Measurements from ENCODE around the gene ADORA2A. TPM values are rescaled to one million over a fixed set of nuclear protein-coding genes. Genes with fewer than 3 reads are reported as not detected.

ADORA2A gene
- total RNA-seq, 1 experiment from 2014 or later = 7.6 TPM

DNA sequence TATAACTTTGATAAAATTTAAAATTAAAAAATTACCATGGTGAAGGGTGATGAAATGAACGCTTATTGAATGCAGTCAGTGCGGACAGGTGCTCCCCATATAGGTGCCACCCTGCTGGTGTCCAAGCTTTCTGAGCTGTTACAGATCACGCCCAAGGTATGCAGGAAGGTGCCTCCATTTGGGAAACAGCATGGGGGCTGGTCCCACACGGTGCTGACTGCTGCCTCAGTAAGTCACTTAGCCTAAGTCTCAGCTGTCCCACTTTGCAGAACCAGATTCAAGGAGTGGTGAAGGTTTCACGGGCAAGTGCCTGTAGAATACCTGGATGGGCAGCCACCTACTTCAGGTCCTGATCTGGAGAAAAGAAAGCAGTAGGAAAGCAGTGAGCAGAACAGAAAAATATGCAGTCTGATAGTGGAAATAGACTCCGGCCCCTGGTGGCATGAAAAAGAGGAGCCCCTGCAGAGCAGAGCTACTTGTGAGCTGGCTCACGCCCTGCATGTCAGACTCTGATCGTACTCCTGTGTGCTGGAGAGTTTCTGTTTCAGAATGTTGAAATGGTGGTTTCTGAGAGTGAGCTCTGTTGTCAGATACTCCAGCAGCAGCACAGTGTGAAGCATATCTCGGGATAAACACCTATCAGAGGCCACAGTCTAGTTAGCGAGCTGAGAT lies 33.2 kb downstream of the ADORA2A start (continued):
- TF ChIP-seq, protein P1, sequence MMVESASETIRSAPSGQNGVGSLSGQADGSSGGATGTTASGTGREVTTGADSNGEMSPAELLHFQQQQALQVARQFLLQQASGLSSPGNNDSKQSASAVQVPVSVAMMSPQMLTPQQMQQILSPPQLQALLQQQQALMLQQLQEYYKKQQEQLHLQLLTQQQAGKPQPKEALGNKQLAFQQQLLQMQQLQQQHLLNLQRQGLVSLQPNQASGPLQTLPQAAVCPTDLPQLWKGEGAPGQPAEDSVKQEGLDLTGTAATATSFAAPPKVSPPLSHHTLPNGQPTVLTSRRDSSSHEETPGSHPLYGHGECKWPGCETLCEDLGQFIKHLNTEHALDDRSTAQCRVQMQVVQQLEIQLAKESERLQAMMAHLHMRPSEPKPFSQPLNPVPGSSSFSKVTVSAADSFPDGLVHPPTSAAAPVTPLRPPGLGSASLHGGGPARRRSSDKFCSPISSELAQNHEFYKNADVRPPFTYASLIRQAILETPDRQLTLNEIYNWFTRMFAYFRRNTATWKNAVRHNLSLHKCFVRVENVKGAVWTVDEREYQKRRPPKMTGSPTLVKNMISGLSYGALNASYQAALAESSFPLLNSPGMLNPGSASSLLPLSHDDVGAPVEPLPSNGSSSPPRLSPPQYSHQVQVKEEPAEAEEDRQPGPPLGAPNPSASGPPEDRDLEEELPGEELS (CRISPR knock-in tag; IDR thresholded peaks at IDR 0.05) = no peak
- TF ChIP-seq, protein P2, sequence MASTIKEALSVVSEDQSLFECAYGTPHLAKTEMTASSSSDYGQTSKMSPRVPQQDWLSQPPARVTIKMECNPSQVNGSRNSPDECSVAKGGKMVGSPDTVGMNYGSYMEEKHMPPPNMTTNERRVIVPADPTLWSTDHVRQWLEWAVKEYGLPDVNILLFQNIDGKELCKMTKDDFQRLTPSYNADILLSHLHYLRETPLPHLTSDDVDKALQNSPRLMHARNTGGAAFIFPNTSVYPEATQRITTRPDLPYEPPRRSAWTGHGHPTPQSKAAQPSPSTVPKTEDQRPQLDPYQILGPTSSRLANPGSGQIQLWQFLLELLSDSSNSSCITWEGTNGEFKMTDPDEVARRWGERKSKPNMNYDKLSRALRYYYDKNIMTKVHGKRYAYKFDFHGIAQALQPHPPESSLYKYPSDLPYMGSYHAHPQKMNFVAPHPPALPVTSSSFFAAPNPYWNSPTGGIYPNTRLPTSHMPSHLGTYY (CRISPR knock-in tag; IDR thresholded peaks at IDR 0.05) = no peak
- TF ChIP-seq, protein P3, sequence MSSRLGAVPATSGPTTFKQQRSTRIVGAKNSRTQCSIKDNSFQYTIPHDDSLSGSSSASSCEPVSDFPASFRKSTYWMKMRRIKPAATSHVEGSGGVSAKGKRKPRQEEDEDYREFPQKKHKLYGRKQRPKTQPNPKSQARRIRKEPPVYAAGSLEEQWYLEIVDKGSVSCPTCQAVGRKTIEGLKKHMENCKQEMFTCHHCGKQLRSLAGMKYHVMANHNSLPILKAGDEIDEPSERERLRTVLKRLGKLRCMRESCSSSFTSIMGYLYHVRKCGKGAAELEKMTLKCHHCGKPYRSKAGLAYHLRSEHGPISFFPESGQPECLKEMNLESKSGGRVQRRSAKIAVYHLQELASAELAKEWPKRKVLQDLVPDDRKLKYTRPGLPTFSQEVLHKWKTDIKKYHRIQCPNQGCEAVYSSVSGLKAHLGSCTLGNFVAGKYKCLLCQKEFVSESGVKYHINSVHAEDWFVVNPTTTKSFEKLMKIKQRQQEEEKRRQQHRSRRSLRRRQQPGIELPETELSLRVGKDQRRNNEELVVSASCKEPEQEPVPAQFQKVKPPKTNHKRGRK (CRISPR knock-in tag; IDR thresholded peaks at IDR 0.05; ENCODE audit: borderline replicate concordance) = no peak
- no peak for TF ChIP-seq SMAD4 (CRISPR knock-in tag; IDR thresholded peaks at IDR 0.05)
- TF ChIP-seq GABPB1 (CRISPR knock-in tag; IDR thresholded peaks at IDR 0.05) = no peak
- TF ChIP-seq, protein P4, sequence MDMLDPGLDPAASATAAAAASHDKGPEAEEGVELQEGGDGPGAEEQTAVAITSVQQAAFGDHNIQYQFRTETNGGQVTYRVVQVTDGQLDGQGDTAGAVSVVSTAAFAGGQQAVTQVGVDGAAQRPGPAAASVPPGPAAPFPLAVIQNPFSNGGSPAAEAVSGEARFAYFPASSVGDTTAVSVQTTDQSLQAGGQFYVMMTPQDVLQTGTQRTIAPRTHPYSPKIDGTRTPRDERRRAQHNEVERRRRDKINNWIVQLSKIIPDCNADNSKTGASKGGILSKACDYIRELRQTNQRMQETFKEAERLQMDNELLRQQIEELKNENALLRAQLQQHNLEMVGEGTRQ (CRISPR knock-in tag; IDR thresholded peaks at IDR 0.05) = no peak

DNA sequence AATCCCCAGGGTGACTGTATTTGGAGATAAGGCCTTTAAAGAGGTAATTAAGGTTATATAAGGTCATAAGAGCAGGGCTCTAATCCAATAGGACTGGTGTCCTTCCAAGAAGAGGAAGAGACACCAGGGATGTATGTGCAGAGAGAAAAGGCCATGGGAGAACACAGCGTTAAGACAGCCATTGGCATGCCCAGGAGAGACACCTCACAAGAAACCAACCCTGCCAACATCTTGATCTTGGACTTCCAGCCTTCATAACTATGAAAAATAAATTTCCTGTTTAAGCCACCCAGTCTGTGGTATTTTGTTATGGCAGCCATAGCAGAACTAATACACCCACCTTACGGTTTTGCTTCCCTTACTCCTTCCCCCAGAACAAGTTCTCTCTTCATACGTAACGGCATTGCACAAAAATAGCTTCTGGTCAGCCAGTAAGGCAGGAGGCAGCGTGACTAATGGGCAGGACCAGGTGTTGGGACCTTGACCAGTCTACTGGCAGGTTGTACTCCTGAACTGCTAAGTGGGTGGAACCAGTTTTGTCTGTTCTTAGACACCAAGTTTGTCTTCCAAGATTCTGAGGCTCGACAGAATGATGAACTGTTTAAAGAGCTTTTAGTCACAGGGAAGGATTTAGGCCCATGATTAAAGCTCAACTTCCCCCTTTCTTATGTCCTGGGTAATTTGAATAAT lies 35.8 kb downstream of the ADORA2A start:
- Mint-ChIP-seq H3K4me1 (peaks cover 22% of the 10 kb centered on the region), H3K27me3 (ENCODE audit: low read depth) (no peaks in the 10 kb centered on the region), H3K9me3 (no peaks in the 10 kb centered on the region), H3K27ac (no peak overlapping the region), H3K4me3 (no peak overlapping the region), H3K36me3 (no peaks in the 10 kb centered on the region)
- POLR2A ChIA-PET = no interaction called here
- CTCF ChIA-PET = interaction anchor here (1.2 kb wide), 1 partner anchor 42 kb away, joined by 3 read pairs; no protein-coding TSS in a partner anchor
- no peak for DNase-seq (ENCODE audit: low spot score)
- no peak for ATAC-seq
- TF ChIP-seq, protein P5, sequence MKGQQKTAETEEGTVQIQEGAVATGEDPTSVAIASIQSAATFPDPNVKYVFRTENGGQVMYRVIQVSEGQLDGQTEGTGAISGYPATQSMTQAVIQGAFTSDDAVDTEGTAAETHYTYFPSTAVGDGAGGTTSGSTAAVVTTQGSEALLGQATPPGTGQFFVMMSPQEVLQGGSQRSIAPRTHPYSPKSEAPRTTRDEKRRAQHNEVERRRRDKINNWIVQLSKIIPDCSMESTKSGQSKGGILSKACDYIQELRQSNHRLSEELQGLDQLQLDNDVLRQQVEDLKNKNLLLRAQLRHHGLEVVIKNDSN (CRISPR knock-in tag; IDR thresholded peaks at IDR 0.05) = no peak
- TF ChIP-seq NR2C2 (CRISPR knock-in tag; IDR thresholded peaks at IDR 0.05) (no peak), RELA (CRISPR knock-in tag; IDR thresholded peaks at IDR 0.05; ENCODE audit: borderline replicate concordance) (no peak), ZNF416 (CRISPR knock-in tag; IDR thresholded peaks at IDR 0.05) (no peak), ATF1 (CRISPR knock-in tag; IDR thresholded peaks at IDR 0.05) (no peak)
- TF ChIP-seq, protein P6, sequence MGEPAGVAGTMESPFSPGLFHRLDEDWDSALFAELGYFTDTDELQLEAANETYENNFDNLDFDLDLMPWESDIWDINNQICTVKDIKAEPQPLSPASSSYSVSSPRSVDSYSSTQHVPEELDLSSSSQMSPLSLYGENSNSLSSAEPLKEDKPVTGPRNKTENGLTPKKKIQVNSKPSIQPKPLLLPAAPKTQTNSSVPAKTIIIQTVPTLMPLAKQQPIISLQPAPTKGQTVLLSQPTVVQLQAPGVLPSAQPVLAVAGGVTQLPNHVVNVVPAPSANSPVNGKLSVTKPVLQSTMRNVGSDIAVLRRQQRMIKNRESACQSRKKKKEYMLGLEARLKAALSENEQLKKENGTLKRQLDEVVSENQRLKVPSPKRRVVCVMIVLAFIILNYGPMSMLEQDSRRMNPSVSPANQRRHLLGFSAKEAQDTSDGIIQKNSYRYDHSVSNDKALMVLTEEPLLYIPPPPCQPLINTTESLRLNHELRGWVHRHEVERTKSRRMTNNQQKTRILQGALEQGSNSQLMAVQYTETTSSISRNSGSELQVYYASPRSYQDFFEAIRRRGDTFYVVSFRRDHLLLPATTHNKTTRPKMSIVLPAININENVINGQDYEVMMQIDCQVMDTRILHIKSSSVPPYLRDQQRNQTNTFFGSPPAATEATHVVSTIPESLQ (CRISPR knock-in tag; IDR thresholded peaks at IDR 0.05) = no peak
- TF ChIP-seq, protein P7, sequence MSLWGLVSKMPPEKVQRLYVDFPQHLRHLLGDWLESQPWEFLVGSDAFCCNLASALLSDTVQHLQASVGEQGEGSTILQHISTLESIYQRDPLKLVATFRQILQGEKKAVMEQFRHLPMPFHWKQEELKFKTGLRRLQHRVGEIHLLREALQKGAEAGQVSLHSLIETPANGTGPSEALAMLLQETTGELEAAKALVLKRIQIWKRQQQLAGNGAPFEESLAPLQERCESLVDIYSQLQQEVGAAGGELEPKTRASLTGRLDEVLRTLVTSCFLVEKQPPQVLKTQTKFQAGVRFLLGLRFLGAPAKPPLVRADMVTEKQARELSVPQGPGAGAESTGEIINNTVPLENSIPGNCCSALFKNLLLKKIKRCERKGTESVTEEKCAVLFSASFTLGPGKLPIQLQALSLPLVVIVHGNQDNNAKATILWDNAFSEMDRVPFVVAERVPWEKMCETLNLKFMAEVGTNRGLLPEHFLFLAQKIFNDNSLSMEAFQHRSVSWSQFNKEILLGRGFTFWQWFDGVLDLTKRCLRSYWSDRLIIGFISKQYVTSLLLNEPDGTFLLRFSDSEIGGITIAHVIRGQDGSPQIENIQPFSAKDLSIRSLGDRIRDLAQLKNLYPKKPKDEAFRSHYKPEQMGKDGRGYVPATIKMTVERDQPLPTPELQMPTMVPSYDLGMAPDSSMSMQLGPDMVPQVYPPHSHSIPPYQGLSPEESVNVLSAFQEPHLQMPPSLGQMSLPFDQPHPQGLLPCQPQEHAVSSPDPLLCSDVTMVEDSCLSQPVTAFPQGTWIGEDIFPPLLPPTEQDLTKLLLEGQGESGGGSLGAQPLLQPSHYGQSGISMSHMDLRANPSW (CRISPR knock-in tag; conservative IDR thresholded peaks at IDR 0.05; ENCODE audit: low read depth) = no peak
- TF ChIP-seq, protein P8, sequence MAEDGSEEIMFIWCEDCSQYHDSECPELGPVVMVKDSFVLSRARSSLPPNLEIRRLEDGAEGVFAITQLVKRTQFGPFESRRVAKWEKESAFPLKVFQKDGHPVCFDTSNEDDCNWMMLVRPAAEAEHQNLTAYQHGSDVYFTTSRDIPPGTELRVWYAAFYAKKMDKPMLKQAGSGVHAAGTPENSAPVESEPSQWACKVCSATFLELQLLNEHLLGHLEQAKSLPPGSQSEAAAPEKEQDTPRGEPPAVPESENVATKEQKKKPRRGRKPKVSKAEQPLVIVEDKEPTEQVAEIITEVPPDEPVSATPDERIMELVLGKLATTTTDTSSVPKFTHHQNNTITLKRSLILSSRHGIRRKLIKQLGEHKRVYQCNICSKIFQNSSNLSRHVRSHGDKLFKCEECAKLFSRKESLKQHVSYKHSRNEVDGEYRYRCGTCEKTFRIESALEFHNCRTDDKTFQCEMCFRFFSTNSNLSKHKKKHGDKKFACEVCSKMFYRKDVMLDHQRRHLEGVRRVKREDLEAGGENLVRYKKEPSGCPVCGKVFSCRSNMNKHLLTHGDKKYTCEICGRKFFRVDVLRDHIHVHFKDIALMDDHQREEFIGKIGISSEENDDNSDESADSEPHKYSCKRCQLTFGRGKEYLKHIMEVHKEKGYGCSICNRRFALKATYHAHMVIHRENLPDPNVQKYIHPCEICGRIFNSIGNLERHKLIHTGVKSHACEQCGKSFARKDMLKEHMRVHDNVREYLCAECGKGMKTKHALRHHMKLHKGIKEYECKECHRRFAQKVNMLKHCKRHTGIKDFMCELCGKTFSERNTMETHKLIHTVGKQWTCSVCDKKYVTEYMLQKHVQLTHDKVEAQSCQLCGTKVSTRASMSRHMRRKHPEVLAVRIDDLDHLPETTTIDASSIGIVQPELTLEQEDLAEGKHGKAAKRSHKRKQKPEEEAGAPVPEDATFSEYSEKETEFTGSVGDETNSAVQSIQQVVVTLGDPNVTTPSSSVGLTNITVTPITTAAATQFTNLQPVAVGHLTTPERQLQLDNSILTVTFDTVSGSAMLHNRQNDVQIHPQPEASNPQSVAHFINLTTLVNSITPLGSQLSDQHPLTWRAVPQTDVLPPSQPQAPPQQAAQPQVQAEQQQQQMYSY (CRISPR knock-in tag; IDR thresholded peaks at IDR 0.05) = no peak
- TF ChIP-seq, protein P9, sequence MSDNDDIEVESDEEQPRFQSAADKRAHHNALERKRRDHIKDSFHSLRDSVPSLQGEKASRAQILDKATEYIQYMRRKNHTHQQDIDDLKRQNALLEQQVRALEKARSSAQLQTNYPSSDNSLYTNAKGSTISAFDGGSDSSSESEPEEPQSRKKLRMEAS (CRISPR knock-in tag; IDR thresholded peaks at IDR 0.05) = no peak

All from WTC11 (cell line).